AG09309 (cell line): Measurements from ENCODE around the gene SERPINB10.

Source experiments
- DNase-seq: peaks from one replicate; pipeline ENCODE4 v3.0.0-alpha.2; 2010; ENCODE audit warnings: low read depth
- H3K4me3 ChIP-seq: 2 replicates; pipeline ENCODE4 v1.5.1; 2011; ENCODE audit warnings: mild to moderate bottlenecking, low read depth, low read length, moderate library complexity; ENCODE audit not compliant: control insufficient read depth
- TF ChIP-seq, protein P1 (sequence below): IDR thresholded peaks from 2 replicates; pipeline ENCODE4 v1.5.1; 2011; ENCODE audit warnings: mild to moderate bottlenecking, low read depth, low read length, inconsistent platforms; ENCODE audit not compliant: insufficient read depth, control insufficient read depth; ENCODE audit errors: missing control alignments

Gene SERPINB10

GRCh38 chr18:63903851-63904570 is 3.7 kb upstream of the SERPINB10 start:
- DNase-seq, result no peak
- H3K4me3 ChIP-seq, result no peak overlapping the region
- TF ChIP-seq, protein P1, sequence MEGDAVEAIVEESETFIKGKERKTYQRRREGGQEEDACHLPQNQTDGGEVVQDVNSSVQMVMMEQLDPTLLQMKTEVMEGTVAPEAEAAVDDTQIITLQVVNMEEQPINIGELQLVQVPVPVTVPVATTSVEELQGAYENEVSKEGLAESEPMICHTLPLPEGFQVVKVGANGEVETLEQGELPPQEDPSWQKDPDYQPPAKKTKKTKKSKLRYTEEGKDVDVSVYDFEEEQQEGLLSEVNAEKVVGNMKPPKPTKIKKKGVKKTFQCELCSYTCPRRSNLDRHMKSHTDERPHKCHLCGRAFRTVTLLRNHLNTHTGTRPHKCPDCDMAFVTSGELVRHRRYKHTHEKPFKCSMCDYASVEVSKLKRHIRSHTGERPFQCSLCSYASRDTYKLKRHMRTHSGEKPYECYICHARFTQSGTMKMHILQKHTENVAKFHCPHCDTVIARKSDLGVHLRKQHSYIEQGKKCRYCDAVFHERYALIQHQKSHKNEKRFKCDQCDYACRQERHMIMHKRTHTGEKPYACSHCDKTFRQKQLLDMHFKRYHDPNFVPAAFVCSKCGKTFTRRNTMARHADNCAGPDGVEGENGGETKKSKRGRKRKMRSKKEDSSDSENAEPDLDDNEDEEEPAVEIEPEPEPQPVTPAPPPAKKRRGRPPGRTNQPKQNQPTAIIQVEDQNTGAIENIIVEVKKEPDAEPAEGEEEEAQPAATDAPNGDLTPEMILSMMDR, result no peak

DNA sequence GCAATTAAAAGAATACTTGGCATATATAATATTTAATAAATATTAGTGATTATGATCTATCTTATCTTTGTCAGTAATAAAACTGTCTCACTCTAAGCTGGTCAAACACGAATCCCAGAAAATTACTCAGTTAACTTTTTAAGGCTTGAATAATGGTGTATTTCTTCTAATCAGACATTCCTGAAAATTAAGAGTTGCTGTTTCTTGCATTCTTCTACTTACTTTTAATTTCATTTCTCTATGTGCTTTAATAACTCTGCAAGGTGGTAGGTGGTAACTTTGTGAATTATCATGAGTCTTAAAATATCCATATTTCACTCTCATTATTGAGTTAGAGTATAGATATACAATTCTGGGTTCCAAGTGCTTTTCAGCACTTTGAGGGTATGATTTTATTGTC is 3.1 kb upstream of the SERPINB10 start:
- TF ChIP-seq, protein P1, result no peak
- no peak for DNase-seq
- no peak overlapping the region for H3K4me3 ChIP-seq

DNA sequence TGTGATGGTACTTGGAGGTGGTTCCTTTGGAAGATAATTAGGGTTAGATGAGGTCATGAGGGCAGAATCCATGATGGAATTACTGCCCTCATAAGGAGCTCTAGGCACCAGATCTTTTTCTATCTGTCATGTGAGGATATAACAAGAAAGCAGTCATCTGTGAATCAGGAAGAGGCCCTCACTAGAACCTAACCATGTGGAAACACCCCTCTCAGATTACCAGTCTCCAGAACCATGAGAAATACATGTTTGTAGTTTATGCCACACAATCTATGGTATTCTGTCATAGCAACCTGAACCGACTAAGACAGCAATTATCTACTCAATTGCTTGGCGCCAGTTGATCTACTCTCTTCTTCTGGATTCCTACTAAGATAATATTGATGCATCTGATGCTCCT is 2.4 kb upstream of the SERPINB10 start:
- no peak overlapping the region for H3K4me3 ChIP-seq
- no peak for DNase-seq
- TF ChIP-seq, protein P1, result no peak

- no peak for DNase-seq
- TF ChIP-seq, protein P1, result no peak
- no peak overlapping the region for H3K4me3 ChIP-seq
These were observed 1.7 kb upstream of the SERPINB10 start for GRCh38 chr18:63906056-63906455.

- no peak overlapping the region for H3K4me3 ChIP-seq
- TF ChIP-seq, protein P1, result no peak
- no peak for DNase-seq
These were observed 1.1 kb downstream of the SERPINB10 start for GRCh38 chr18:63908858-63909257.

DNA sequence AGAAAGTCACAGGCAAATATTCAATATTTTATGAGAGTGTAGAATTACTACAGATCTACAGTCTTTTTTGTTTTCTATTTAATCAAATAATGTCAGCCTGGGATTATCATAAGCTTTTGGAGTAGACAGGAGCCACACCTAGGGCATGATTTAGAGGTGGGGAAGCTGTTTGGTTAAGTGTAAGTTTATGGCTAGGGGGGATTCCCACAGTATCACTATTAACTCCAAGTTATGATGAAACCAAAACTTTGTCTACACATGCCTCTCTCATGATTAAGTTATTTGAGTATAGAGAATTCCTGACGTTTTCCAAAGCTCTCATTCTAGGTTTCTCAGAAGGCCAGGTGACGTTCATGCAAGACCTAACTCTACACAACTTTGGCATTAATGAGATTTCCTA is 2.1 kb downstream of the SERPINB10 start:
- H3K4me3 ChIP-seq, result no peak overlapping the region
- no peak for DNase-seq
- TF ChIP-seq, protein P1, result no peak

DNA sequence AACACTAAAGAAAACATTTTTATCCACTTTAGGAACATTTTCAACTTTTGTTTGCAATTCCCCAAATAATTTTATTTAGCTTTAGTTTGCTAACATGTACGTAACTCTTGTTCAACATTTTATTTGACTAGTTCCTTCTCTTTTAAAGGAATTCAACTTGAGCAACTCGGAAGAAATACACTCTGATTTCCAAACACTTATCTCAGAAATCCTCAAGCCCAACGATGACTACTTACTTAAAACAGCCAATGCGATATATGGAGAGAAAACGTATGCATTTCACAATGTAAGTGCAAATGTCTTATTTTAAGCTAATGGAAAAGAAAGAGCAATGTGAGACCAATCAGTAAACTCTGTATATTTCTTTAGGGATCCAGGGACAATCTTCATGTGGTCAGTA is 10.1 kb downstream of the SERPINB10 start:
- TF ChIP-seq, protein P1, result no peak
- DNase-seq, result no peak
- no peak overlapping the region for H3K4me3 ChIP-seq
